Adrenal gland (tissue), 12 donors: Measurements from ENCODE around the gene UROC1. TPM values are rescaled to one million over a fixed set of nuclear protein-coding genes. Genes with fewer than 3 reads are reported as not detected.

Experiments used
- DNase-seq, 7 donors: peaks; one replicate each; pipeline ENCODE4 v3.0.0-alpha.2; 2019 to 2020
- H3K27ac ChIP-seq, 5 donors: fragments of 200-600 bp; sonication (generic) in 4 of 5; 1 replicate in 3 of 5; 2 replicates in 2 of 5; pipeline versions ENCODE4 v1.5.1 to v1.8.0; 2016 to 2020; ENCODE audit warnings: mild to moderate bottlenecking in 1 of 5
- H3K27me3 ChIP-seq: fragments of 200-600 bp; 2 replicates; pipeline ENCODE4 v1.8.0; 2021
- H3K36me3 ChIP-seq, 2 donors: fragments of 200-600 bp; replicated peaks in 1 of 2; 1 replicate in 1 of 2; 2 replicates in 1 of 2; pipeline versions ENCODE4 v1.5.1 to v1.8.0; 2018 to 2022
- H3K4me1 ChIP-seq, 2 donors: fragments of 200-600 bp; replicated peaks in 1 of 2; 1 replicate in 1 of 2; 2 replicates in 1 of 2; pipeline versions ENCODE4 v1.5.1 to v1.8.0; 2018 to 2021
- H3K4me3 ChIP-seq, 4 donors: fragments of 200-600 bp; sonication (generic) in 3 of 4; one replicate each; pipeline ENCODE4 v1.5.1; 2016 to 2018
- H3K9me3 ChIP-seq, 3 donors: fragments of 200-600 bp; sonication (generic) in 1 of 3; replicated peaks in 1 of 3; 1 replicate in 2 of 3; 2 replicates in 1 of 3; pipeline versions ENCODE4 v1.5.1 to v1.8.0; 2016 to 2021
- POLR2A ChIP-seq, 2 donors: fragments of 450-650 bp; IDR thresholded peaks; one replicate each; pipeline ENCODE4 v1.6.1; 2017; ENCODE audit warnings: antibody characterized with exemption in 2 of 2, mild to moderate bottlenecking in 2 of 2, moderate library complexity in 1 of 2
- WGBS, 4 donors: extraction: QIAGEN DNeasy Blood & Tissue Kit in 2 of 4; methylation state at CpG; one replicate each; pipeline versions ENCODE4 v1.1.5 to v1.1.7; 2013 to 2017; 5-methylcytosine and 5-hydroxymethylcytosine counted together
- intact Hi-C, 2 donors: fragments of 100-400 bp; cut with DNase I; formaldehyde crosslinking; loops; one replicate each; pipeline versions ENCODE4 v1.14.1 to v1.15.0; 2022 to 2023
- polyA plus RNA-seq, 3 donors: library from polyadenylated mRNA; stranded (reverse); fragments of 200-250 nt in 2 of 3; fragments of 350-450 nt in 1 of 3; fragmentation: Illumina TruSeq in 1 of 3; extraction: RNeasy Lipid Tissue Mini Kit (QIAGEN cat#74804) in 1 of 3; gene quantifications; one replicate each; pipeline ENCODE4 v1.2.3, GENCODE V29; 2013 to 2014
- total RNA-seq, 9 donors: library from RNA; depleted of rRNA in 4 of 9; stranded (reverse); fragments of >200 nt in 4 of 9; fragments of 120-200 nt in 1 of 9; fragmentation: NEBNext Ultra II Directional in 1 of 9; extraction: Animal tissue kit (Norgen Biotek cat#: 25700) in 1 of 9; gene quantifications; one replicate each; pipeline versions ENCODE4 v1.1.0 to v1.2.4, GENCODE V29; 2013 to 2023
- TF ChIP-seq, protein P1 (sequence below), 6 experiments: fragments of 450-650 bp in 4 of 6; fragments of 200-600 bp in 2 of 6; sonication (generic) in 1 of 6; IDR thresholded peaks; 1 replicate in 5 of 6; 2 replicates in 1 of 6; pipeline versions ENCODE4 v1.5.1 to v1.8.0; 2016 to 2021; ENCODE audit warnings: antibody characterized with exemption in 6 of 6, mild to moderate bottlenecking in 2 of 6, moderate library complexity in 1 of 6
- donor health status: healthy with polysubstance abuse.
- donor health status: Bipolar disorder and iron deficiency.
- donor health status: DM: yes; HTN: yes; CAD: no.
- donor health status: DM: no; HTN: no; CAD: no.
- donor health status: DM: no; HTN: no; CAD: no.
- donor health status: DM: yes; HTN: yes; CAD: no.

Gene UROC1
- total and polyA plus RNA-seq, 12 donors = under 0.01 to 0.22 (median 0.04) TPM; not detected in 8

DNA sequence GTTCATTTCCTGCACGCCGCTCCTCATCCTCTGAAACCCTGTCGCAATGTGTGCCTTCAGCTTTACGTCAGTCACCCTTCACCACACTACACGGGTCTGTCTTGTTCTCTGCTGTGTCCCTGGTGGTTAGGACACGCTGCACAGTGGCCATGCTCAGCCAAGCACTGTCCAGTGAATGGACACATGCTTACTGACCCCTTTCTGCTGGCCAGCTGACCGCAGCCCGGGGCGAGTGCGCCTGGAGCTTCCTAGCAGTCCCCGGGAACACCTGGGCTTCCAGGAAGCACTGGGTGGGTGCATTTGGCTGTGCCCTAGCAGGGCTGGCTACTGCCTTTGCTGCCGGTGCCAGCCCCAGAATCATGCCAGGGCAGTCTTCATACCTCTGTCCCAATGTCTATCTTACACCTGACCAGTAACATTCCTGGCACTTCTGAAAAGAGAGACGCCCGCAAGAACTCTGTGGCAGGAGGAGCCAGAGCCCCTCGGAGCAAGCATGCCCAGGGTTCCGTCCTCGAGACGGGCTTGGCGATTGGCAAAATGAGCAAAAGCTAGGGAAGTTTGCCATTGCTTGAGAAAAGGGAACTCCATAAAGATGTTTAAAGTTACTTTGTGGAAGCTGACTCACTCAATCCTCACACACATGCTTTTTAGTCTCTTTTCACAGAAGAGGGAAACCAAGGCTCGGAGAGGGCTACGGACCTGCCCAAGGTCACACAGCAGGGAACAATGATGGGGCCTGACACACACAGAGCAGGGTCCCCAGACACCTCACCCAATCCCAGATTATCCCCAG, 26.2 kb downstream of the UROC1 start:
- Histone ChIP-seq H3K27ac (no peak overlapping the region), H3K4me1 (peaks cover 7 to 20% of the 10 kb centered on the region in 2 donors), H3K36me3 (no peaks in the 10 kb centered on the region), H3K27me3 (no peaks in the 10 kb centered on the region), H3K9me3 (no peaks in the 10 kb centered on the region), H3K4me3 (no peak overlapping the region)
- DNase-seq = no peak
- 86 to 90% (median 88%) methylated on average over 14 to 21 of the region's 21 CpGs for WGBS, 4 donors
- intact Hi-C loops = no loop called here
- TF ChIP-seq, protein P1, sequence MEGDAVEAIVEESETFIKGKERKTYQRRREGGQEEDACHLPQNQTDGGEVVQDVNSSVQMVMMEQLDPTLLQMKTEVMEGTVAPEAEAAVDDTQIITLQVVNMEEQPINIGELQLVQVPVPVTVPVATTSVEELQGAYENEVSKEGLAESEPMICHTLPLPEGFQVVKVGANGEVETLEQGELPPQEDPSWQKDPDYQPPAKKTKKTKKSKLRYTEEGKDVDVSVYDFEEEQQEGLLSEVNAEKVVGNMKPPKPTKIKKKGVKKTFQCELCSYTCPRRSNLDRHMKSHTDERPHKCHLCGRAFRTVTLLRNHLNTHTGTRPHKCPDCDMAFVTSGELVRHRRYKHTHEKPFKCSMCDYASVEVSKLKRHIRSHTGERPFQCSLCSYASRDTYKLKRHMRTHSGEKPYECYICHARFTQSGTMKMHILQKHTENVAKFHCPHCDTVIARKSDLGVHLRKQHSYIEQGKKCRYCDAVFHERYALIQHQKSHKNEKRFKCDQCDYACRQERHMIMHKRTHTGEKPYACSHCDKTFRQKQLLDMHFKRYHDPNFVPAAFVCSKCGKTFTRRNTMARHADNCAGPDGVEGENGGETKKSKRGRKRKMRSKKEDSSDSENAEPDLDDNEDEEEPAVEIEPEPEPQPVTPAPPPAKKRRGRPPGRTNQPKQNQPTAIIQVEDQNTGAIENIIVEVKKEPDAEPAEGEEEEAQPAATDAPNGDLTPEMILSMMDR (IDR thresholded peaks at IDR 0.05) = no peak
- TF ChIP-seq POLR2A (IDR thresholded peaks at IDR 0.05) = no peak

DNA sequence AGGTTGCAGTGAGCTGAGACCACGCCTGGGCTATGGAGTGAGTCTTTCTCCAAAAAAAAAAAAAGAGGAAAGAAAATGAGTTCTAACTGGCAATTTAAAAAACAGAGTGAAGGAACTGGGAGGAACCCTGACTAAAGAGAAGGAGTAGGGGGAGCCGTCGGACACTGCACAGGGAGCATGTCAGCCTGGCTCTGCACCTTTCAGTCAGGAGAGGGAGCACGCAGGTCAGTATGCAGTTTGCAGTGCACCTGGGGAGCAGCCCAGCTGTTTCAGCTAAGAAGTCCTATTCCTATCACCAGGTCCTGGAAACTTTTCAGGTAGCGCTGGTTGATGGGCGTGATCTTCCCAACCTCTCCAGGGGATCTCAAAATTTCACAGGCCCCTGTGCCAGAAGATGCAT, 27.0 kb downstream of the UROC1 start:
- no peaks in the 10 kb centered on the region for H3K36me3 ChIP-seq
- 84 to 91% (median 88%) methylated on average over 6 of the region's 6 CpGs for WGBS, 4 donors
- intact Hi-C loops = no loop called here
- H3K27ac ChIP-seq = no peak overlapping the region
- H3K27me3 ChIP-seq = no peaks in the 10 kb centered on the region
- H3K4me1 ChIP-seq = peaks cover 7 to 20% of the 10 kb centered on the region in 2 donors
- no peak for TF ChIP-seq POLR2A (IDR thresholded peaks at IDR 0.05)
- TF ChIP-seq, protein P1 (IDR thresholded peaks at IDR 0.05) = no peak
- H3K4me3 ChIP-seq = no peak overlapping the region
- H3K9me3 ChIP-seq = no peaks in the 10 kb centered on the region
- no peak for DNase-seq

- Histone ChIP-seq H3K27ac (no peak overlapping the region), H3K36me3 (no peaks in the 10 kb centered on the region), H3K27me3 (no peaks in the 10 kb centered on the region), H3K4me3 (no peak overlapping the region), H3K4me1 (peaks cover 7 to 15% of the 10 kb centered on the region in 2 donors), H3K9me3 (no peaks in the 10 kb centered on the region)
- no peak for DNase-seq
- no peak for TF ChIP-seq POLR2A (IDR thresholded peaks at IDR 0.05)
- TF ChIP-seq, protein P1 (IDR thresholded peaks at IDR 0.05) = no peak
- intact Hi-C loops = no loop called here
- 93 to 94% (median 93%) methylated on average over 16 of the region's 16 CpGs for WGBS, 4 donors
Measured at GRCh38 chr3:126488886-126489569, 28.5 kb downstream of the UROC1 start.

- no peaks in the 10 kb centered on the region for H3K9me3 ChIP-seq
- DNase-seq = no peak
- WGBS, 4 donors = 86 to 92% (median 87%) methylated on average over 7 to 14 of the region's 14 CpGs
- intact Hi-C loops = no loop called here
- no peaks in the 10 kb centered on the region for H3K27me3 ChIP-seq
- H3K27ac ChIP-seq = no peak overlapping the region
- TF ChIP-seq POLR2A (IDR thresholded peaks at IDR 0.05) = no peak
- TF ChIP-seq, protein P1 (IDR thresholded peaks at IDR 0.05) = no peak
- no peaks in the 10 kb centered on the region for H3K36me3 ChIP-seq
- H3K4me3 ChIP-seq = no peak overlapping the region
- peaks cover 7 to 11% of the 10 kb centered on the region in 2 donors for H3K4me1 ChIP-seq
Measured at GRCh38 chr3:126488185-126488584, 29.4 kb downstream of the UROC1 start.
